Right lung (tissue), 10 donors: ENCODE results near the gene GNB5. TPM values are rescaled to one million over a fixed set of nuclear protein-coding genes. Genes with fewer than 3 reads are reported as not detected.
"Not testable (repeated sequence)": the region's sequence is repeated elsewhere in the genome, so short reads cannot be mapped to it uniquely, and the experiment has no call there.

Source experiments
- DNase-seq, 2 donors: peaks; one replicate each; pipeline ENCODE4 v3.0.0-alpha.2; 2013
- long read RNA-seq, 8 donors: transcript quantifications; one replicate each; lab custom pipeline, GENCODE V29; 2026
- polyA plus RNA-seq, 5 donors: library from polyadenylated mRNA; unstranded; fragments of 120-200 nt; gene quantifications; one replicate each; pipeline versions ENCODE4 v1.2.1 to v1.2.3, GENCODE V29; 2013; ENCODE audit warnings: inconsistent platforms in 1 of 5, low replicate concordance in 1 of 5; ENCODE audit not compliant: insufficient read length in 5 of 5, insufficient read depth in 1 of 5

GNB5 gene
- polyA plus RNA-seq: 10 to 100 TPM; 10.6 to 16.0 (median 13.5) TPM
- long read RNA-seq, donor 1, transcript GNB5-202 (11 exons, 1,735 nt): major isoform, 6 of 6 reads
- long read RNA-seq, donor 1, partial matches to known transcripts: 0 of 6 reads
- long read RNA-seq, donor 1, other reads (novel, unspliced or antisense): 0 of 6 reads
- long read RNA-seq, donor 2, partial matches to known transcripts: 0 of 1 reads
- long read RNA-seq, donor 2, other reads (novel, unspliced or antisense): 0 of 1 reads
- long read RNA-seq, donor 3, partial matches to known transcripts: 0 of 4 reads
- long read RNA-seq, donor 3, other reads (novel, unspliced or antisense): 0 of 4 reads
- long read RNA-seq, donor 4, transcript GNB5-202 (11 exons, 1,735 nt): major isoform, 5 of 5 reads
- long read RNA-seq, donor 4, partial matches to known transcripts: 0 of 5 reads
- long read RNA-seq, donor 4, other reads (novel, unspliced or antisense): 0 of 5 reads
- long read RNA-seq, donor 5, transcript GNB5-202 (11 exons, 1,735 nt): major isoform, 7 of 20 reads
- long read RNA-seq, donor 5, partial matches to known transcripts: 13 of 20 reads
- long read RNA-seq, donor 5, other reads (novel, unspliced or antisense): 0 of 20 reads
- long read RNA-seq, donor 6, transcript GNB5-202 (11 exons, 1,735 nt): major isoform, 7 of 7 reads
- long read RNA-seq, donor 6, partial matches to known transcripts: 0 of 7 reads
- long read RNA-seq, donor 6, other reads (novel, unspliced or antisense): 0 of 7 reads
- long read RNA-seq, donor 7, partial matches to known transcripts: 0 of 4 reads
- long read RNA-seq, donor 7, other reads (novel, unspliced or antisense): 0 of 4 reads
- long read RNA-seq, donor 8, partial matches to known transcripts: 0 of 2 reads
- long read RNA-seq, donor 8, other reads (novel, unspliced or antisense): 0 of 2 reads

GRCh38 chr15:52191207-52191606 lies at the start of gene GNB5:
Gene GNB5 (minus strand): TSS chr15:52191392. CDS start chr15:52184676, 6,716 bp downstream.
- DNase-seq: no peak

GRCh38 chr15:52240166-52240565 lies 49.0 kb upstream of the GNB5 start:
- no peak for DNase-seq

GRCh38 chr15:52238989-52239525 lies 47.9 kb upstream of the GNB5 start:
- DNase-seq: not testable (repeated sequence)

GRCh38 chr15:52238149-52238548 lies 47.0 kb upstream of the GNB5 start:
- DNase-seq: no peak

- no peak for DNase-seq
These were observed 44.8 kb upstream of the GNB5 start for GRCh38 chr15:52236013-52236412.

GRCh38 chr15:52234596-52235541 lies 43.7 kb upstream of the GNB5 start:
- no peak for DNase-seq

GRCh38 chr15:52233405-52233804 lies 42.2 kb upstream of the GNB5 start:
- DNase-seq: no peak

- no peak for DNase-seq
These were observed 41.1 kb upstream of the GNB5 start for GRCh38 chr15:52232327-52232726.

- DNase-seq: no peak
These were observed 38.9 kb upstream of the GNB5 start for GRCh38 chr15:52230073-52230472.

GRCh38 chr15:52228921-52229320 lies 37.7 kb upstream of the GNB5 start:
- no peak for DNase-seq

GRCh38 chr15:52227456-52227855 lies 36.3 kb upstream of the GNB5 start:
- peak; percentile 38 to 46 for DNase-seq

GRCh38 chr15:52225230-52225629 lies 34.0 kb upstream of the GNB5 start:
- no peak for DNase-seq

- DNase-seq: no peak
These were observed 33.0 kb upstream of the GNB5 start for GRCh38 chr15:52224211-52224610.

- no peak for DNase-seq
These were observed 30.5 kb upstream of the GNB5 start for GRCh38 chr15:52221730-52222129.

- DNase-seq: no peak
These were observed 29.9 kb upstream of the GNB5 start for GRCh38 chr15:52220937-52221660.

- no peak for DNase-seq
These were observed 29.1 kb upstream of the GNB5 start for GRCh38 chr15:52220251-52220650.

- no peak for DNase-seq
These were observed 27.6 kb upstream of the GNB5 start for GRCh38 chr15:52218816-52219215.

GRCh38 chr15:52218371-52218770 lies 27.2 kb upstream of the GNB5 start:
- no peak for DNase-seq

- no peak for DNase-seq
These were observed 26.0 kb upstream of the GNB5 start for GRCh38 chr15:52217186-52217585.

- no peak for DNase-seq
These were observed 23.4 kb upstream of the GNB5 start for GRCh38 chr15:52214553-52214952.
